GM23338 (cell line): ENCODE measurements around the gene PLXNC1. TPM values are rescaled to one million over a fixed set of nuclear protein-coding genes. Genes with fewer than 3 reads are reported as not detected.

Source experiments
- ATAC-seq: fragments of 200-7000 bp; cut with Tn5 transposase; 3 replicates; pipeline ENCODE4 v1.9.1; 2020
- DNase-seq: peaks from one replicate; pipeline ENCODE4 v3.0.0-alpha.2; 2015; ENCODE audit warnings: low spot score
- H2AFZ ChIP-seq: fragments of 200-600 bp; sonication (generic); 2 replicates; pipeline ENCODE4 v1.8.0; 2016; ENCODE audit warnings: antibody characterized with exemption, mild to moderate bottlenecking, moderate library complexity
- H3F3A ChIP-seq: fragments of 200-600 bp; sonication (generic); replicated peaks from 2 replicates; pipeline ENCODE4 v1.8.0; 2017; ENCODE audit warnings: antibody characterized with exemption, mixed run types, low read depth
- H3K27ac ChIP-seq: fragments of 200-600 bp; sonication (generic); 2 replicates; pipeline ENCODE4 v1.6.1; 2016; ENCODE audit warnings: low read depth
- H3K27me3 ChIP-seq: fragments of 200-600 bp; sonication (generic); 2 replicates; pipeline ENCODE4 v1.8.0; 2016; ENCODE audit warnings: mild to moderate bottlenecking, mixed run types, moderate library complexity; ENCODE audit not compliant: insufficient read depth
- H3K36me3 ChIP-seq: fragments of 200-600 bp; sonication (generic); 2 replicates; pipeline ENCODE4 v1.8.0; 2016; ENCODE audit warnings: mild to moderate bottlenecking; ENCODE audit not compliant: insufficient read depth
- H3K4me1 ChIP-seq: fragments of 200-600 bp; sonication (generic); 2 replicates; pipeline ENCODE4 v1.8.0; 2016; ENCODE audit warnings: mild to moderate bottlenecking, moderate library complexity; ENCODE audit not compliant: insufficient read depth
- H3K4me2 ChIP-seq: fragments of 200-600 bp; sonication (generic); 2 replicates; pipeline ENCODE4 v1.7.1; 2017; ENCODE audit warnings: mixed run types
- H3K4me3 ChIP-seq: fragments of 200-600 bp; sonication (generic); 2 replicates; pipeline ENCODE4 v1.6.1; 2016; ENCODE audit warnings: mixed run types
- H3K79me2 ChIP-seq: fragments of 200-600 bp; sonication (generic); replicated peaks from 2 replicates; pipeline ENCODE4 v1.8.0; 2017; ENCODE audit warnings: mild to moderate bottlenecking; ENCODE audit not compliant: insufficient read depth
- H3K9me2 ChIP-seq: fragments of 200-600 bp; sonication (generic); 2 replicates; pipeline ENCODE4 v1.8.0; 2017; ENCODE audit not compliant: insufficient read depth
- H4K20me1 ChIP-seq: fragments of 200-600 bp; sonication (generic); replicated peaks from 2 replicates; pipeline ENCODE4 v1.8.0; 2017; ENCODE audit warnings: mild to moderate bottlenecking; ENCODE audit not compliant: insufficient read depth
- H3K27ac Mint-ChIP-seq: 2 replicates; pipeline ENCODE4 v1.8.0; 2020; ENCODE audit warnings: inconsistent platforms, mild to moderate bottlenecking, moderate library complexity, mixed read lengths
- H3K27me3 Mint-ChIP-seq: 3 replicates; pipeline ENCODE4 v1.8.0; 2022; ENCODE audit warnings: low read depth, mild to moderate bottlenecking, moderate library complexity, mixed read lengths, inconsistent platforms; ENCODE audit not compliant: insufficient read depth, poor library complexity
- H3K36me3 Mint-ChIP-seq: 3 replicates; pipeline ENCODE4 v1.8.0; 2021; ENCODE audit warnings: low read depth, mild to moderate bottlenecking, inconsistent platforms, moderate library complexity, mixed read lengths
- H3K4me1 Mint-ChIP-seq: 3 replicates; pipeline ENCODE4 v1.8.0; 2020; ENCODE audit warnings: mild to moderate bottlenecking, inconsistent platforms, mixed read lengths
- H3K4me3 Mint-ChIP-seq: 3 replicates; pipeline ENCODE4 v1.8.0; 2021; ENCODE audit warnings: moderate library complexity, mild to moderate bottlenecking, inconsistent platforms, mixed read lengths
- H3K9me3 Mint-ChIP-seq: 3 replicates; pipeline ENCODE4 v1.8.0; 2020; ENCODE audit warnings: moderate library complexity, mild to moderate bottlenecking, inconsistent platforms, mixed read lengths
- CREB1 ChIP-seq: fragments of 250-450 bp; sonication (Bioruptor Pico); IDR thresholded peaks from 2 replicates; pipeline ENCODE4 v1.5.0; 2020; ENCODE audit warnings: low read depth, mild to moderate bottlenecking, moderate library complexity
- ETS1 ChIP-seq: IDR thresholded peaks from 2 replicates; pipeline ENCODE4 v1.6.1; 2016; ENCODE audit warnings: antibody characterized with exemption
- EZH2 ChIP-seq: fragments of 200-600 bp; sonication (generic); IDR thresholded peaks from one replicate; pipeline ENCODE4 v1.8.0; 2017; ENCODE audit warnings: antibody characterized with exemption, mild to moderate bottlenecking, low read depth; ENCODE audit not compliant: unreplicated experiment
- EZH2phosphoT487 ChIP-seq: fragments of 200-600 bp; sonication (generic); IDR thresholded peaks from one replicate; pipeline ENCODE4 v1.8.1; 2018; ENCODE audit warnings: antibody characterized with exemption; ENCODE audit not compliant: unreplicated experiment
- JUNB ChIP-seq: IDR thresholded peaks from one replicate; pipeline ENCODE4 v1.6.1; 2016; ENCODE audit warnings: antibody characterized with exemption; ENCODE audit not compliant: unreplicated experiment
- NANOG ChIP-seq: IDR thresholded peaks from 2 replicates; pipeline ENCODE4 v1.6.1; 2016; ENCODE audit warnings: antibody characterized with exemption, borderline replicate concordance
- POLR2AphosphoS5 ChIP-seq: IDR thresholded peaks from 2 replicates; pipeline ENCODE4 v1.6.1; 2016; ENCODE audit warnings: antibody characterized with exemption, low read depth
- REST ChIP-seq: IDR thresholded peaks from one replicate; pipeline ENCODE4 v1.6.1; 2018; ENCODE audit warnings: antibody characterized with exemption; ENCODE audit not compliant: unreplicated experiment
- STAT1 ChIP-seq: IDR thresholded peaks from one replicate; pipeline ENCODE4 v1.6.1; 2016; ENCODE audit warnings: antibody characterized with exemption; ENCODE audit not compliant: unreplicated experiment
- ZNF114 ChIP-seq: fragments of 250-450 bp; sonication (Bioruptor Pico); IDR thresholded peaks from 2 replicates; pipeline ENCODE4 v1.5.0; 2020; ENCODE audit warnings: mild to moderate bottlenecking, moderate library complexity
- ZNF331 ChIP-seq: fragments of 250-450 bp; sonication (Bioruptor Pico); IDR thresholded peaks from 2 replicates; pipeline ENCODE4 v1.5.0; 2020; ENCODE audit warnings: low read depth, mild to moderate bottlenecking, moderate library complexity
- ZNF462 ChIP-seq: fragments of 250-450 bp; sonication (Bioruptor Pico); IDR thresholded peaks from 2 replicates; pipeline ENCODE4 v1.5.0; 2020; ENCODE audit warnings: mild to moderate bottlenecking, moderate library complexity
- polyA plus RNA-seq: library from polyadenylated mRNA; unstranded; fragments of >200 nt; fragmentation: Nextera tagmentation; extraction: Ambion mirVana; gene quantifications from 2 replicates; pipeline ENCODE4 v1.2.1, GENCODE V29; 2016
- total RNA-seq: library from RNA; depleted of rRNA; stranded (reverse); fragments of >200 nt; shearing (Covaris generic); gene quantifications from 2 replicates; pipeline ENCODE4 v1.2.3, GENCODE V29; 2014
- TF ChIP-seq, protein P1 (sequence below), 2 experiments: fragments of 200-600 bp in 1 of 2; sonication (generic) in 1 of 2; conservative IDR thresholded peaks; 2 replicates each; pipeline versions ENCODE4 v1.5.1 to v1.6.1; 2016 to 2017; ENCODE audit warnings: antibody characterized with exemption in 2 of 2, low read depth in 2 of 2, mild to moderate bottlenecking in 2 of 2, moderate library complexity in 1 of 2

Gene PLXNC1
- total and polyA plus RNA-seq, 2 experiments from 2014 or later: 1.9 to 6.5 TPM

- no peaks in the 10 kb centered on the region for H3K36me3 Mint-ChIP-seq
- H3K27ac ChIP-seq: no peak overlapping the region
- no peaks in the 10 kb centered on the region; the same call in 2 of the 3 replicates for H3K9me3 Mint-ChIP-seq
- H3K27ac Mint-ChIP-seq: no peak overlapping the region
- H3K79me2 ChIP-seq: no peaks in the 10 kb centered on the region
- peaks cover 11% of the 10 kb centered on the region; the same call in 1 of the 2 replicates for H4K20me1 ChIP-seq
- H3F3A ChIP-seq: peaks cover 8% of the 10 kb centered on the region; the same call in 1 of the 2 replicates
- no peak overlapping the region for H2AFZ ChIP-seq
- no peaks in the 10 kb centered on the region for H3K9me2 ChIP-seq
- H3K27me3 Mint-ChIP-seq: peaks cover 82% of the 10 kb centered on the region
- DNase-seq (no peak), ATAC-seq (no peak)
- TF ChIP-seq, protein P1, sequence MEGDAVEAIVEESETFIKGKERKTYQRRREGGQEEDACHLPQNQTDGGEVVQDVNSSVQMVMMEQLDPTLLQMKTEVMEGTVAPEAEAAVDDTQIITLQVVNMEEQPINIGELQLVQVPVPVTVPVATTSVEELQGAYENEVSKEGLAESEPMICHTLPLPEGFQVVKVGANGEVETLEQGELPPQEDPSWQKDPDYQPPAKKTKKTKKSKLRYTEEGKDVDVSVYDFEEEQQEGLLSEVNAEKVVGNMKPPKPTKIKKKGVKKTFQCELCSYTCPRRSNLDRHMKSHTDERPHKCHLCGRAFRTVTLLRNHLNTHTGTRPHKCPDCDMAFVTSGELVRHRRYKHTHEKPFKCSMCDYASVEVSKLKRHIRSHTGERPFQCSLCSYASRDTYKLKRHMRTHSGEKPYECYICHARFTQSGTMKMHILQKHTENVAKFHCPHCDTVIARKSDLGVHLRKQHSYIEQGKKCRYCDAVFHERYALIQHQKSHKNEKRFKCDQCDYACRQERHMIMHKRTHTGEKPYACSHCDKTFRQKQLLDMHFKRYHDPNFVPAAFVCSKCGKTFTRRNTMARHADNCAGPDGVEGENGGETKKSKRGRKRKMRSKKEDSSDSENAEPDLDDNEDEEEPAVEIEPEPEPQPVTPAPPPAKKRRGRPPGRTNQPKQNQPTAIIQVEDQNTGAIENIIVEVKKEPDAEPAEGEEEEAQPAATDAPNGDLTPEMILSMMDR (conservative IDR thresholded peaks at IDR 0.05; ENCODE audit: low read depth in 2 of 2): no peak
- TF ChIP-seq EZH2 (no peak), ETS1 (no peak), ZNF114 (CRISPR knock-in tag) (no peak), REST (no peak), STAT1 (no peak), CREB1 (no peak), JUNB (no peak), NANOG (no peak), EZH2phosphoT487 (no peak), ZNF462 (CRISPR knock-in tag) (no peak), ZNF331 (no peak), POLR2AphosphoS5 (no peak)
- no peak overlapping the region for H3K4me3 ChIP-seq
- H3K4me3 Mint-ChIP-seq: no peak overlapping the region; the same call in 2 of the 3 replicates
- no peaks in the 10 kb centered on the region for H3K36me3 ChIP-seq
- H3K4me2 ChIP-seq: no peak overlapping the region
- peaks cover 99% of the 10 kb centered on the region for H3K27me3 ChIP-seq
- H3K4me1 ChIP-seq: peaks cover 25% of the 10 kb centered on the region; the same call in 1 of the 2 replicates
- H3K4me1 Mint-ChIP-seq: peaks cover 22% of the 10 kb centered on the region
Measured at GRCh38 chr12:94169966-94170689, 21.8 kb downstream of the PLXNC1 start.
